NCI-H748 (cell line): ENCODE results near the gene DCHS1.

Experiments used
- DNase-seq: peaks from one replicate; lab custom pipeline; 2025; ENCODE audit not compliant: unreplicated experiment; lab: John Stamatoyannopoulos, UW

The DCHS1 gene

DNA sequence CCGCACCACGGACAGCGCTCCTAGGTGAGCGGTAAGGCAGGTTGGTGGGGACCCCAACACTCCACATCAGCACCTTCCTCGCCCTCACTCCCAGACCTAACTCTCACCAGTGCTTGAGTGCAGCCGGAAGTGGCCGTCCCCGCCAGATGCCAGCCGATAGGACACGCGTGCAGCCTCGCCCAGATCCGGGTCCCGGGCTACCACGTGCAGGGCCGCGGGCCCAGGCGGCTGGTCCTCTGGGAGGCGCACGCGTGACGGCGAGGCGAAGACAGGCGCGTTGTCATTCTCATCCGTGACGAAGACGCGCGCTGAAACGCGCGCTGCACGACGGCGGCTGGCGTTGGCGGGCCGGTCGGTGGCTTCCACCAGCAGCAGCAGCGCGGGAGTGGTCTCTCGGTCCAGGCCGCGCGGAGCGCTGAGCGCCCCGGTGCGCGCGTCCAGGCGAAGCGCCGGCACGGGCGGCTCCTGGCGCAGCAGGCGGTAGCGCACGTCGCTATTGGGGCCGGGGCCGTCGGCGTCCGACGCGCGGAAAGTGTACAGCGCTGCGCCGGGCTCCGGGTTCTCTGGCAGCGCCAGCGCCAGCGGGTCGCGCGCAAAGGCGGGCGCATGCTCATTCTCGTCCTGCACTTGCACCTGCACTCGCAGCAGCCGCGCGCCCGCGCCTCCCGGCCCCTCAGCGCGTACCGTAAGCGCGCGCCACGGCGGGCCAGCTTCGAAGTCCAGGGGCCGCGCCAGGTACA is 25.5 kb downstream of the DCHS1 start:
- peak; percentile 89 for DNase-seq

DNA sequence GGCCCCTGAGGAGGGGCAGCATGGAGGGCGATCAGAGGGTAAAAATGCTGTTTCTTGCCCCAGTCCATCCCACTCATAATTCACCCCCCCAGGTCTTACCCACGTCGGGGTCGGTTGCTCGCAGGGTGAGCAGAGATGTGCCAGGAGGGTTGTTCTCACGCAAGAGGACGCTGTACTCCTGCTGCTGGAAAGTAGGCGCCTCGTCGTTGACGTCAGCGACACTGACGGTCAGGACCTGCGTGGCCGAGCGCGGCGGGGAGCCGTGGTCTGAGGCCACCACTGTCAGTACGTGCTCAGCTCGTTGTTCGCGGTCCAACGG is 26.1 kb downstream of the DCHS1 start:
- no peak for DNase-seq

DNA sequence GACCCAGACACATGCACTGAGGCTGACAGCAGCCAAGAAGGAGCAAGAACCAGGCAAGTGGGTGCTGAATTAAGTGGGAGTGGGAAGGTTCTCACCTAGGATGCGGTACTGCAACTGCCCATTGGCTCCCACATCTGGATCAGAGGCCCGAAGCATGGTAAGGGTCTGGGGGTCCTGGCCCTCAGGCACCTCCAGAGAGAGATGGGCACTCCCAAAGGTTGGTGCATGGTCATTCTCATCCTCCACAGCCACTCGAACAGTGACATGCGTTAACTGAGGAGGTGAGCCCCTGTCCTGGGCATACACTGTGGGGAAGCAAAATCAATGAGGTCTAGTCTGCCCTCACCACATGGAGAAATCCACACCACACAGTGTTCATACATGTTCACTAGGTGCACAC is 27.1 kb downstream of the DCHS1 start:
- DNase-seq: no peak

DNA sequence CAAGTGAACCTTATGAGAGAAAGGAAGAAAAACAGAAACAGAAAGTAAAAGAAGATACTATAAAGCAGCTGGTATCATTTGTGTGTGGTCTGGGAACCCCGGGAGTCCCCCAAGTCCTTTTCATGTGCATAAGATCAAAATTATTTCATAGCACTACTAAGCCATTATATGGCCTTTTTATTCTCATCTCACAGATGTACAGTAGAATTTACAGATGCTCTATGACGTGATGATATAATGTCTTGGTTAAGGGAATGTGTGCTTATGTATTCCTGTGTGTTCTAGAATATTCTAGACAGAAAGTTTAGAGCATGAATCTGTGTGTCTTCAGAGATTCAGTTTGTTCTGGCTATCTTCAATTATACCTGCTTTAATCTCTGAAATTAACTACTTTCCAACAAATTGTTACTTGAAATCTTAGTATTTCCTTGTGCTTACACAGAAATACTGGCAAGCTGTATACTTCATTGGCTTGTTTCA is 27.8 kb downstream of the DCHS1 start:
- DNase-seq: no peak

DNA sequence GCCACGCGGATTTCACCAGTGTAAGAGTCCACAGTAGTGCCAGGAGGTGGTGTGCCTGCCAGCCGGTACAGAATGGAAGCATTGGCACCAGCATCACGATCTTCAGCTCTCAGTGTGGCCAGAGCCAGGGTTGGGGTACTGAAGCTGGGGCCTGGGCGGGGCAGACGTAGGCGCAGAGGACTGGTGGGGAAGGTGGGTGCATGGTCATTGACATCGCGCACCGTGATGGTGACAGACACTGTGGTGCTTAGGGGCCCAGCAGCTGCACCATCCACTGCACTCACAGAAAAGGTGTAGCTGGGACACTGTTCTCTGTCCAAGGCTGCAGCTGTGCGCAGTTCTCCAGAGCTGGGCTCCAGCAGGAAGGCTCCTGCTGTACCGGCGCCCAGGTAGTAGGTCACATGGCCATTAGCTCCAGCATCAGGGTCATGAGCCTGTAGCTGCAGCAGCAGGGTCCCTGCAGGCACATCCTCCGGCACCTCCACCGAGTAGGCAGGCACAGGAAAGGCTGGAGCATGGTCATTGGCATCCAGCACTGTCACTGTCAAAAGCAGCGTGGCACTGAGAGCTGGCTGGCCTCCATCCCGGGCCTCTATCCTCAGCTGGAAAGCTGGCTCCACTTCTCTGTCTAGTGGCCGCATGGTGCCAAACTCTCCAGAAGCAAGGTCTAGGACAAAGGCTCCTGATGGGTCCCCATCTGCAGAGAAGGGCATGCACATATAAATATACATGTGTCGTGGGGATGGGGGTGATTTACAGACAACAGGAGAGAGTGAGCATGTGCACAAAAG is 28.4 kb downstream of the DCHS1 start:
- no peak for DNase-seq

DNA sequence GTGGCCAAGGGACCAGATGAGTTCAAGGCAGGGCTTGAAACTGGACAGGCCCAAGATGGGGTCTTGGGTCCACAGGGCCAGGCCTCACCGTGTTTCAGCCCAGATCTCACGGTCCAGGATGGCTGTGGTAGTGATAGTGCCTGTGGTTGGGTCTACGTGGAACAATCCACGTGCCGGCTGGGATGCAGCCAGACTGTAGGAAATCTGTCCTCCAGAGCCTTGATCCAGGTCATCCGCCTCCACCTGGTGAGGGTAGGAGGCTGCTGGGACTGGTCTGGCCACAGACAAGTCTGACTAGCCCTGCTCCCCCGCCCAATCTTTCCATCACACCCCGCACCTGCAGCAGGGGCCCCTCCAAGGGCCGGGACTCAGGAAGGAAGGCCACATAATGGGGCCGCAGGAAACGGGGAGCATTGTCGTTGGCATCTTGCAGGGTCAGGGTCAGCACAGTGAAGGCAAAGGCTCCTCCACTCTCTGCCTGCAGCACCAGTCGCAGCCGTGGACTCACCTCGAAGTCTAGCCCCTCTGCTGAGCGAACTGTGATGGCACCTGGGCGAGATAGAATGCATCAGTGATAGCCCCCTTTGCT is 29.7 kb downstream of the DCHS1 start:
- no peak for DNase-seq

DNA sequence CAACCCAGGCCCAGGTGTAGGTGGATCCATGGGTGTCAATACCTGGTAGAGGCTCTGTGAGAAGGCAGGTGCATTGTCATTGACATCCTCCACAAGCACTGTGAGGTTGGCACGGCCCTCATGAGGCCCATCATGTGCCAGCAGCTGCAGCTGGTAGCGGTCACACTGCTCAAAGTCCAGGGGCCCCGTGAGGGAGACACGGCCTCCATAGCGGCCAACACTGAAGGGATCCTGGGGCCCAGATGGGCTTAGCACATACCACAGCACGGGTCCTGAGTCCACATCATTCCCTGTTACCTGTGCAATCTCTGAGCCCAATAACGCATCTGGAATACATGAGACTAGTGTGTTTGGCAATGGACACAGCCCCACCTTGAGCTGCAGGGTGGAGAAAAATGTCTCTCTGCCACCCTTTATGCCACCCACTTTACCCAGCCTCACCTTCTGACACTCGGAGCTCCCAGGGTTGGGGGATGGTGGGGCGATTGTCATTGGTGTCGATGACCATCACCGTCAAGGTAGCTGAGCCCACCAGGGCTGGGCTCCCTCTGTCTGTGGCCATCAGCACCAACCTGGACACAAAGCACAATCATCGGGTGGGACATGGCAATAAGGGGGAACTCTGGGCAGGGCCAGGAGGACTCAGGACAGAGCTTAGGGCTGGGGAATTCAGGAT is 30.3 kb downstream of the DCHS1 start:
- no peak for DNase-seq

DNA sequence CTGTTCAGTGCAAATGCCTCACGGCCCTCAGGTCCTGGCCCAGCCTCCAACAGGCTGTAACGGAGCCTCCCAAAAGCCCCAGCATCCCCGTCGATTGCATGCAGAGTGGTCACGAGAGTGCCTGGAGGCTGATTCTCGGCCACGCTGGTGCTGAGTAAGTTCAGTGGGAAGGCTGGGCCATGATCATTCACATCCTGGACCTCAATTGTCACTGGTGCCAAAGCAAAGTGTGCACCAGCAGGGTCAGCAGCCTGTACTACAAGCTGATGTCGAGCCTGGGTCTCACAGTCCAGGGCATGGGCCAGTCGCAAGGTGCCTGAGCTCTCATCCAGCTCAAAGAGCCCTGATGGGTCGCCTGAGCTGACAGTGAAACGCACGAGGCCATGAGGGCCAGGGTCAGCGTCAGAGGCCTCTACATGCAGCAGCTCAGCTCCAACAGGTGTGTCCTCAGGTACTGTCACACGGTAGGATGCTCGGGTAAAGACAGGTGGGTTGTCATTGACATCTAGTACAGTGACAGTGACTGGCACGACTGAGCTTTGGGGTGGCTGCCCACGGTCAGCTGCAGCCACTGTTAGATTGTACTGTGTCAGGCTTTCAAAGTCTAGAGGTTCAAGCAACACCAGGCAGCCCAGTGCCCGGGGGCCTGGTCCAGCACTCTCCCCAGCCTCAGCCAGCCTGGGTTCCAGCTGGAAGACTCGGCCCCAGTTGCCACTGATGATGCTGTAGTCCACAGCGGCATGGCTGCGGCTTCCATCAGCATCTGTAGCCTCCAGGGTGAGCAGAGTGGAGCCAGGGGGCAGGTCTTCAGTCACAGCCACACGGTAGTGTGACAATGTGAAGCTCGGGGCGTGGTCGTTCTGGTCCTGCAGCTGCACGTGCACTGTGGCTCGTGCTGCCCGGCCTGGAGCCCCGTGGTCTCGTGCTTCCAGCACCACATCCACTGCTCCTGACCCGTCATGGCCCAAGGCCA is 31.9 kb downstream of the DCHS1 start:
- DNase-seq: no peak

DNA sequence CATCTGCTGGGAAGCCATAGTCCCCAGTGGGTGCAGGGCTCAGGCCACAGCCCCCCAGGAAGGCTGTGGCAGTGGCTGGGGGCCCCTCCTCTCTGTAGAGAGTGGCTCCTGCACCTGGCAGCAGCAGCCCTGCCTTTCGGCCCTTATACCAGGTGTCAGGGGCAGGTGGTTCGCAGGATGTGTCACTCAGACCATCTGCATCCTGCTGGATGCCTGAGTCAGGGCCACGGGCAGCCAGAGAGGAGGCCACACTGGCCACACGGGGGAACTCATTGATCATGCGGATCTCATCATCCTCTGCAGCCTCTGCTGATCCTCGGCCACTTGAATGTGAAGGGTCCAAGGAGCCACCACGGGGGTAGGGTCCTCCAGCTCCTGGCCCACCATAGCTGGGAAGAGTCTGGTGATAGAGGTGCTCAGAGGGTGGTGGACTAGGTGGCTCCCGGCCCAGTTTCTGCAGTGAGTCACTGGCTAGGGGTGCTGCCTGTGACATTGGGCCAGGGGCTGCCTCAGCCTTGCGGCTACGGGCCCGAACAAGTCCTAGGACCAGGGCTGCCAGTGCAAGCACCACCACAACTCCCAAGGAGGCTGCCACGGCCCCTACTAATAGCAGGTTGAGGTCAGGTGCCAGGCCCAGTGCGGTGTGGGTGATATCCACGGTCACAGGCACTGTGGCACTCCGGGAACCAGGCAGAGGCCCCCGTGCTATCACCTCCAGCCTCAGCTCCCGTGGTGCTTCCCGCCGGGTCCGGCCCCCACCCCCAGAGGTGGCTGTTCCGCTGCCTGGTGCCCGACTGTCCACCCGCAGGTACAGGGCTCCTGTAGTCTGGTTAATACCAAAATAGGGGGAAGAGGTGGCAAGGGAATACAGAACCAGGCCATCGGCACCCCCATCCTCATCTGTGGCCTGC is 33.1 kb downstream of the DCHS1 start:
- DNase-seq: peak; percentile 39

DNA sequence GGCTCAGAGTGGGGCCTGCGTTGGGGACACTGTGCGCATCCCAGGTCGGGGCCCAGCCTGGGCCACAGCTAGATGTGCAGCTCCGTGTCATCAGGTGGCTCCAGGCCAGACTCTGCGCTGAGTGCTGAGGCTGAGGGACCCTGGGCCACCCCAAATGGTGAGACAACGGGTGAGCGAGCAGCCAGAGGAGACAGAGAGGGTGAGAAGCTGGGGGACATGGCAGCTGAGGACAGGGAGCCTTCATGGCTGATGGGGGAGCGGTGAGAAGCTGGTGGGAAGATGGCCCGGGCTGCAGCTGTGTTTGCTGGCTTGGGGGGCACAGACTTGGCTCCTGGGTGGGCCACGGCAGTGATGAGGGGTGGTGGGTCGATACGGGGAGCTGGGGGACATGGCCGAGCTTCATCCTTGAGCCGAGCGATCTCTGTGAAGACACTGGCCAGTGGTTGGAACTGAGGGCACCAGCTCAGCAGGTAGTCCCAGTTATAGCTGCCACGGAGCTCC is 33.8 kb downstream of the DCHS1 start:
- DNase-seq: no peak

DNA sequence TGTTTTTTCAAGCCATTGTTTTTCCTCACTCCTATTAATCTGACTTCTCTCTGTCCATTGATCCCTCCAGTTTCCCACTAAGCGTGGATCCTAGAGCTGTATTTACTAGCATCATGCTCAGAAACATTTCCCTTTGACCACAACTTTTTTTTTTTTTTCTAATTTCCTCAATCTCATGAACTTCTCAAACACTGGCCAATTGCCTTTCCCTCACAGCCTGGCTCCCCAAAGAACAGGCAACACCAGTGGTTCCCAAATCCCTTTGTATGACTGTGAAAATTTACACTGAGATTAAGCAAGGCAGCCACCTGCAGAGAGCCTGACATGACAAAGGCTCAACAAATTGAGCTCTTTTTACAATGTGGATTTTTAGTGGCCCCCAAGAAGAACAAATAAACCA is 35.0 kb downstream of the DCHS1 start:
- no peak for DNase-seq

DNA sequence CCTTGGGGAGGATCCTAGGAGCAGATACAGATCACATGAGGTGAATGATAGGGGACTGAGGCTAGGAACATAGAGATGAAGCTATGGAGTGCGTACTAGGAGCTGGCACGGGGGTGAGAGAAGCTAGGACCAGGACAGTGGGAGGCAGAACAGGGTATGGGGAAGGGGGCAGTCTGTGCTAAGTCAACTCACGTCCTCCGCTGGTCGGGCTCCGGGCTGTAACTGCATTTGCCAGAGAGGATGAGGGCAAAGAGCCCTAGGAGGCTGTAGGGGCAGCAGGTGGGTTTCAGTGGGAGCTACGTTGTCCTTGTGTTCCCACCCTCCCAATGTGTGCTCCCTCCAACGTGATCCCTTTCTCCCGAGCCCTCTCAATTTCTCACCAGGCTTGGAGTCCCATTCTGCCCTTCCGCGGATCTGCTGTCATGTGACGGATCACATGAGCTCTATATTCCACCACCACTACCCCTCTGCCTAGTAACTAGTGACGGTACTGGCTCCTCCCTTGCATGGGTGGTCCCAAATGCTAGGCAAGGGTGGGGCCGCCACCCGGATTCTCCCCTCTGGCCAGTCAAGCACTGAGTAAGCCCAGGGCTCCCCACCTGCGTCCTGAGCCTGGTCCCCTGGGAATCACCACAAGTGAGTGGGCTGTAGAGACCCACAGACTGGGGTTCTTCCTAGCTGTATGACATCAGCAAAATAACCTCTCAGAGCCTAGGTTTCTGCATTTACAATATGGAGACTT is 36.4 kb downstream of the DCHS1 start, which contains the start of gene TPP1:
TPP1 (minus strand) TSS at position 419 of the 742 bp plus-strand sequence; CDS start at position 397, 22 bp downstream.
- peak; percentile 93 for DNase-seq

DNA sequence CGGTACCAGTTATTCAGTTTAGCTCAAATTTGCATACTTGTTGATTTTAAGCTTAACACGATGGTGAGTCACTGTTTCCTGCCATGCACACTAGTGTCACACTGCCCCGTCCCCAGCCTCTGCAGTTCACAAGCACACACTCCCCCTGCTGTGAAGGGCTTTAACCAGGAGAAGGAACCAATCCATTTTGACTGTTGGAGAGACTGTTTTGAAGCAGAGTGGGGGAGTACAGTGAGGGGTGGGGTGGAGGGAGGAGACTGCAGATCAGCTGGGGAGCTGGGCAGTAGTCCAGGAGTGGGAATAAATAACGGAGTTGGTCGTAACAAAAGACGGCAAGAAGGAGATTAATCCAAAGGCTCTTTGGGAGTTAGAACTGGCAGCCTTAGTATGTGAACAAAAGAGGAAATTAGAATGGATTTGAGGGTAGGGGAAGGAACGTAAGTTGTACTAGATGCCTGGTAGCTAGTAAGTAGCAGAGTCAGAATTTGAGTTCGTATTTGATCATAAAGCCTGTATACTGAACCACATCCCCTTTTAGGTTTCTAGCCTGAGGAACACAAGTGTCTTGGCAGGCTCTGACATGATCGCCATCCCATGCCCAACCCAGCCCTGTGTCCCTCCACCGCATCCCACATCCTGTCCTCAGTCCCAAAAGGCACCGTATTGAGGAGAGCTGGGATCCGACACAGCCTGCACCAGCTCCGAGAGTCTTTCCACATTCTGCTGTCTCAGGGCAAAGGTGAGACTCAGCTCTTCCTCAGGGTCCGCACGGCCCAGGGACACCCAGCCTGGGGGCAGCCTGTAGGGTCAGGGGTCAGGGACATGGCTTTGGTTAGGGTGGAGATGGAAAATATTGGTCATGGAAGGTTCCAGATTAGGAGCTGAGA is 37.2 kb downstream of the DCHS1 start:
- peak; percentile 18 for DNase-seq

DNA sequence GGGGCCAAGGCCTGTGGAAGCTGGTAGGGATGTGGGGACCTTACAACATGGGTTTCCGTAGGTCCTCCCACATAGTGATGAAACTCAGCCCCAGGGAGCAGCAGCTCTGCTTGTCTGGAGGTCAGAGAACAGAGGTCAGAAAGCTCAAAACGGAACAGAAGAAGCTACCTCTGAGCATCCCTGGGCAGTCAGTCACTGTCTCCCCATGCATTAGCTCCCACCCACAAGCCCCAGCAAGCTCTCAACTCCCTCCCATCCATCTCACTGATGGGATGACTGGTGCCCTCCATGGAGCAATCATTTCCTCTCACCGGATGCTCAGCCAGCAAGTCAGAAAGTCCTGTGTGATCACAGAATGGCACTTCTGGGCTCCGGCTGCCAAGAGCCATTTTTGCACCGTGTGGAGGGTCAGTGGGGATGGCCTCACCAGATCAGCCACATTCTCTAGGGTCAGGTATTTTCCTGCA is 38.3 kb downstream of the DCHS1 start:
- DNase-seq: no peak

DNA sequence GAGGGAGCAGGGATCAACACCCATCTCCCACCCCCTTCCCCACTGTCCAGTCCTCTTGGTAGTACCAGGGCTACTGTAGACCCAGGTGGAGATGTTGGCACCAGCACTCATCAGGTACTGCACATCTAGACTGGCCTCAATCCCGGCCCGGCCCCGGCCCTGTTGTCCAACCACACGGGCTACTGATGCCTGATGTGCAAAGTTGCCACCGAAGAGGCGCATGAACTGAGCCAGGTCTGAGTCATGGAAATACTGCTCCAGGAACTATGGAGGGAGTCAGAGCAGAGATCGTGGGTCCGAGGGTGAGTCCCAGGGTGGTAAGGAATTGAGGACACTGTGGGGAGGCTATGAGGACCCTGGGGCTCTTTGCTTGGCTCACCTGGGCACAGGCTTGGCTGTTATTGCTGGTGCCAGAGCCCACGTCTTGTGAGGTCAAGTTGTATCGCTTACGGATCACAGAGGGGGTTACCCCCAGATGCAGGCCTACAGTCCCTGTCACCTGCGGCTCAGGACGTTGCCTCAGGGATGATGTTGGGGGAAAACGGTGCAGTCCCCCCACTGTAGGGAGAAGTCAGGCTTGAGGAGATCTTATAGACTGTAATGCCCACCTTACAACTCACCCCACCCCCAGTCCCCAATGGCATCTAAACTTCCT is 38.9 kb downstream of the DCHS1 start:
- no peak for DNase-seq

DNA sequence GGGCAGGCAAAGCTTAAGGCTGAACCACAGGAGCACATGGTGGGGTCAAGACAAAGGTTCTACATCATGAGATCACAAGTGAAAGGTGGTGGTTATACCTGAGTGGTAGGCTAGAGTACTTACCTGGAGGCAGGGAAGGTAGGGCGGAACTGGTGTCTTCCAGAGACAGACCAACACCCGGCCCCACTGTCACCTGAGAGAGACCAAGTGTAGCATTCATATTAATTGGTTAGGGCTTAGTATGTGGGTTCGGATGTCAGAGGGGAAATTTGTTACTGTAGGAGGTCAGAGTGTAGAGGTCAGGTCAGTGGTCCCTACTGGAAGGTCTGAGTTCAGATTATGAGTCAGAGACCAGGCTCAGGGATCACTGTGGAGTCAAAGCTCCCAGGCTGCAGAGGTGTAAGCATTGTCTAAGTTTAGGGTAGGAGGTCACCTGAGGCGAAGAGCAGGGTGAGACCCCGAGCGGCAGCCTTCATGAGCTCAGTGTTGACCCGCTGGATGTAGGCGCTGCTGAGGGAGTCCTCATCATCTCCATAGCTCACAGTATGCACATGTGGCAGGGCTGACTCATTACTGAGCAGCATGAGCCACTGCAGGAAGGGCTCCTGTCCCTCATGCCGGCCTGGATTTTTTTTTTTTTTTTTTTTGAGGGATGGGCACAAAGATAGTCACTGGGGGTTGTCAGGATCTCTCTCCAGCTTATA is 39.6 kb downstream of the DCHS1 start:
- DNase-seq: no peak
